ENCODE results near the gene RNH1. TPM values are rescaled to one million over a fixed set of nuclear protein-coding genes. Genes with fewer than 3 reads are reported as not detected.

Gene RNH1
- total and polyA plus RNA-seq, 10 of the 15 experiments (the other 5 are each of a cell fraction or from before 2014, with no cell fraction given) = 2.3 to 162 (median 72.1) TPM

DNA sequence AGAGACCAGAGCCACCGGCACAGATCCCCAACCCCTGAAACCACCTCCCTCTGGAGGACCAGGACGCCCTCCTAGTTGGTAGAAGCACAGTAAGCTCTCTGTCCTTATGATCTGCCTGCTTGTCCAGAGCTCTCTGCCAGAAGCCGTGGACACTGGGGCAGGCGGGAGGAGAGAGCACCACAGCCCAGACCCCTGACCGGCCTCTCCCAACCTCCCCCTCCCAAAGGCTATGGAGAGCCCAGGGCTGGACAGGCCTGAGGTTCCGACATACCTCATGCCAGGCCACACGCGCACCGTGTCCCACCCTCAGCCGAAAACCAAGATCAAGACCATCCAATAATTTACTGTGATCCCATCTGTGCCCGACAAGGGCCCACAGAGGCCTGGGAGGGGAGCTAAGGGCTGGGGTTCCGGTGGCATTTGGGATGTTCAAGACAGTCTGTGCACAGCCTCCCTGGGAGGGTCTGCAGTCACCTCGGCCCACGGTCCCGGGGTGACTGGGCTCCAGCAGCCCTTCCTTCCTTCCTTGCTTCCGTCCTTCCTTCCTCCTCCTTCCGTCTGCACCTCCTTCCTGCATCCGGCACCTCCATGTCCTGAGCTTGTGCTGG, 25.0 kb upstream of the RNH1 start:
- RAD21 ChIA-PET (ENCODE audit: unreplicated experiment) = no interaction called here
- DNase-seq (ENCODE audit: low read depth, low spot score) = no peak
- Histone ChIP-seq H3K36me3 (ENCODE audit: control insufficient read depth in 2 of 2, insufficient read depth in 2 of 2, low read length in 1 of 2) (peaks cover 0 to 12% of the 10 kb centered on the region in 2 experiments; a peak in 3 of 4 replicates), H3K27me3 (replicated peaks in 1 of 2; ENCODE audit: control insufficient read depth in 2 of 2, insufficient read depth in 2 of 2, low read length in 1 of 2) (no peaks in the 10 kb centered on the region), H3K79me2 (ENCODE audit: control insufficient read depth, insufficient read depth, low read length) (peaks cover 16% of the 10 kb centered on the region), H4K20me1 (ENCODE audit: control insufficient read depth, insufficient read depth) (no peaks in the 10 kb centered on the region), H2AFZ (ENCODE audit: control insufficient read depth, low read depth, low read length) (no peak overlapping the region), H3K9ac (ENCODE audit: control insufficient read depth, insufficient read depth, low read length) (no peak overlapping the region), H3K27ac (ENCODE audit: control insufficient read depth, insufficient read depth) (no peak overlapping the region), H3K4me1 (ENCODE audit: control insufficient read depth, insufficient read depth, low read length) (peaks cover 13% of the 10 kb centered on the region), H3K9me3 (replicated peaks; ENCODE audit: control insufficient read depth, insufficient read depth, low read length) (no peaks in the 10 kb centered on the region), H3K4me3 (no peak overlapping the region), H3K4me2 (ENCODE audit: control insufficient read depth, insufficient read depth) (no peak overlapping the region)
- POLR2A ChIA-PET = no interaction called here
- in situ Hi-C loops (cut with MboI) = no loop called here
- CTCF ChIA-PET = interaction anchor here (1.3 kb wide), 1 partner anchor 13 kb away, joined by 3 read pairs; no protein-coding TSS in a partner anchor
- TF ChIP-seq TCF3 (IDR thresholded peaks at IDR 0.05; ENCODE audit: borderline replicate concordance, insufficient read depth, low read depth, low read length) = no peak
- TF ChIP-seq RELA (IDR thresholded peaks at IDR 0.05; ENCODE audit: borderline replicate concordance, partially characterized antibody) = no peak
- TF ChIP-seq ASH2L (IDR thresholded peaks at IDR 0.05; ENCODE audit: borderline replicate concordance, low read depth) = no peak
- TF ChIP-seq, protein P1, sequence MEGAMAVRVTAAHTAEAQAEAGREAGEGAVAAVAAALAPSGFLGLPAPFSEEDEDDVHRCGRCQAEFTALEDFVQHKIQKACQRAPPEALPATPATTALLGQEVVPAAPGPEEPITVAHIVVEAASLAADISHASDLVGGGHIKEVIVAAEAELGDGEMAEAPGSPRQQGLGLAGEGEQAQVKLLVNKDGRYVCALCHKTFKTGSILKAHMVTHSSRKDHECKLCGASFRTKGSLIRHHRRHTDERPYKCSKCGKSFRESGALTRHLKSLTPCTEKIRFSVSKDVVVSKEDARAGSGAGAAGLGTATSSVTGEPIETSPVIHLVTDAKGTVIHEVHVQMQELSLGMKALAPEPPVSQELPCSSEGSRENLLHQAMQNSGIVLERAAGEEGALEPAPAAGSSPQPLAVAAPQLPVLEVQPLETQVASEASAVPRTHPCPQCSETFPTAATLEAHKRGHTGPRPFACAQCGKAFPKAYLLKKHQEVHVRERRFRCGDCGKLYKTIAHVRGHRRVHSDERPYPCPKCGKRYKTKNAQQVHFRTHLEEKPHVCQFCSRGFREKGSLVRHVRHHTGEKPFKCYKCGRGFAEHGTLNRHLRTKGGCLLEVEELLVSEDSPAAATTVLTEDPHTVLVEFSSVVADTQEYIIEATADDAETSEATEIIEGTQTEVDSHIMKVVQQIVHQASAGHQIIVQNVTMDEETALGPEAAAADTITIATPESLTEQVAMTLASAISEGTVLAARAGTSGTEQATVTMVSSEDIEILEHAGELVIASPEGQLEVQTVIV (IDR thresholded peaks at IDR 0.05; ENCODE audit: borderline replicate concordance, partially characterized antibody) = no peak
- TF ChIP-seq, protein P2, sequence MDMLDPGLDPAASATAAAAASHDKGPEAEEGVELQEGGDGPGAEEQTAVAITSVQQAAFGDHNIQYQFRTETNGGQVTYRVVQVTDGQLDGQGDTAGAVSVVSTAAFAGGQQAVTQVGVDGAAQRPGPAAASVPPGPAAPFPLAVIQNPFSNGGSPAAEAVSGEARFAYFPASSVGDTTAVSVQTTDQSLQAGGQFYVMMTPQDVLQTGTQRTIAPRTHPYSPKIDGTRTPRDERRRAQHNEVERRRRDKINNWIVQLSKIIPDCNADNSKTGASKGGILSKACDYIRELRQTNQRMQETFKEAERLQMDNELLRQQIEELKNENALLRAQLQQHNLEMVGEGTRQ (IDR thresholded peaks at IDR 0.05; ENCODE audit: borderline replicate concordance, low read depth, low read length) = no peak
- TF ChIP-seq SMAD5 (IDR thresholded peaks at IDR 0.05; ENCODE audit: low read depth) = no peak
- TF ChIP-seq RB1 (IDR thresholded peaks at IDR 0.05; ENCODE audit: borderline replicate concordance) = no peak
- TF ChIP-seq, protein P3, sequence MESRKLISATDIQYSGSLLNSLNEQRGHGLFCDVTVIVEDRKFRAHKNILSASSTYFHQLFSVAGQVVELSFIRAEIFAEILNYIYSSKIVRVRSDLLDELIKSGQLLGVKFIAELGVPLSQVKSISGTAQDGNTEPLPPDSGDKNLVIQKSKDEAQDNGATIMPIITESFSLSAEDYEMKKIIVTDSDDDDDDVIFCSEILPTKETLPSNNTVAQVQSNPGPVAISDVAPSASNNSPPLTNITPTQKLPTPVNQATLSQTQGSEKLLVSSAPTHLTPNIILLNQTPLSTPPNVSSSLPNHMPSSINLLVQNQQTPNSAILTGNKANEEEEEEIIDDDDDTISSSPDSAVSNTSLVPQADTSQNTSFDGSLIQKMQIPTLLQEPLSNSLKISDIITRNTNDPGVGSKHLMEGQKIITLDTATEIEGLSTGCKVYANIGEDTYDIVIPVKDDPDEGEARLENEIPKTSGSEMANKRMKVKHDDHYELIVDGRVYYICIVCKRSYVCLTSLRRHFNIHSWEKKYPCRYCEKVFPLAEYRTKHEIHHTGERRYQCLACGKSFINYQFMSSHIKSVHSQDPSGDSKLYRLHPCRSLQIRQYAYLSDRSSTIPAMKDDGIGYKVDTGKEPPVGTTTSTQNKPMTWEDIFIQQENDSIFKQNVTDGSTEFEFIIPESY (IDR thresholded peaks at IDR 0.05) = no peak
- WGBS (ENCODE audit: insufficient coverage, insufficient replicate concordance, low lambda C conversion rate, missing lambda C conversion rate) = 96% methylated on average over 18 of the region's 18 CpGs
- SMC1A ChIA-PET (ENCODE audit: uncharacterized antibody, unreplicated experiment) = no interaction called here
- ATAC-seq = no peak
- no TSS peak for BruUV-seq (replicated peaks)
- no peak for FAIRE-seq
- intact Hi-C loops (cut with micrococcal nuclease; ENCODE audit: unreplicated experiment) = no loop called here
